Fibroblast of villous mesenchyme (primary cell): ENCODE measurements around the gene AKAP1. TPM values are rescaled to one million over a fixed set of nuclear protein-coding genes. Genes with fewer than 3 reads are reported as not detected.

Experiments
- DNase-seq: peaks from one replicate; pipeline ENCODE4 v3.0.0-alpha.2; 2010; ENCODE audit warnings: low read depth
- H3K4me3 ChIP-seq: 2 replicates; pipeline ENCODE4 v1.5.1; 2011; ENCODE audit warnings: low read depth, mild to moderate bottlenecking, low read length
- CTCF ChIP-seq: IDR thresholded peaks from 2 replicates; pipeline ENCODE4 v1.5.1; 2012; ENCODE audit warnings: low read depth, mild to moderate bottlenecking, low read length; ENCODE audit not compliant: insufficient read depth
- total RNA-seq: library from RNA; depleted of rRNA; stranded (reverse); fragments of >200 nt; gene quantifications from 2 replicates; pipeline ENCODE4 v1.2.3, GENCODE V29; 2012

AKAP1 gene
- total RNA-seq, 1 donor: 18.1 TPM

- no peak for TF ChIP-seq CTCF
- no peak for DNase-seq
- no peak overlapping the region for H3K4me3 ChIP-seq
Measured at GRCh38 chr17:57108671-57109392, 23.8 kb downstream of the AKAP1 start.

GRCh38 chr17:57109393-57110151 lies 24.5 kb downstream of the AKAP1 start:
- H3K4me3 ChIP-seq: no peak overlapping the region
- DNase-seq: no peak
- peak; percentile 16 for TF ChIP-seq CTCF

GRCh38 chr17:57110152-57110542 lies 25.1 kb downstream of the AKAP1 start:
- DNase-seq: no peak
- H3K4me3 ChIP-seq: no peak overlapping the region
- TF ChIP-seq CTCF: no peak

- no peak for TF ChIP-seq CTCF
- H3K4me3 ChIP-seq: no peak overlapping the region
- DNase-seq: no peak
Measured at GRCh38 chr17:57110579-57111325, 25.7 kb downstream of the AKAP1 start.

- no peak overlapping the region for H3K4me3 ChIP-seq
- DNase-seq: no peak
- TF ChIP-seq CTCF: no peak
Measured at GRCh38 chr17:57111386-57111785, 26.3 kb downstream of the AKAP1 start.

GRCh38 chr17:57113011-57113410 lies 28.0 kb downstream of the AKAP1 start:
- DNase-seq: no peak
- no peak for TF ChIP-seq CTCF
- H3K4me3 ChIP-seq: no peak overlapping the region
